Measurements from ENCODE around the gene EPHA8.

Gene EPHA8

GRCh38 chr1:22618056-22618455 lies 54.8 kb downstream of the EPHA8 start:
- TF ChIP-seq GATA2 (IDR thresholded peaks at IDR 0.05; ENCODE audit: low read depth, low read length) = no peak
- TF ChIP-seq GATA3 (IDR thresholded peaks at IDR 0.05; ENCODE audit: low read depth, low read length) = no peak

GRCh38 chr1:22619252-22619651 lies 56.0 kb downstream of the EPHA8 start:
- TF ChIP-seq GATA2 (IDR thresholded peaks at IDR 0.05; ENCODE audit: low read depth, low read length) = no peak
- no peak for TF ChIP-seq GATA3 (IDR thresholded peaks at IDR 0.05; ENCODE audit: low read depth, low read length)

- TF ChIP-seq GATA3 (IDR thresholded peaks at IDR 0.05; ENCODE audit: low read depth, low read length) = no peak
- no peak for TF ChIP-seq GATA2 (IDR thresholded peaks at IDR 0.05; ENCODE audit: low read depth, low read length)
Observed at GRCh38 chr1:22619798-22620197, 56.5 kb downstream of the EPHA8 start.

GRCh38 chr1:22621761-22622160 lies 58.5 kb downstream of the EPHA8 start:
- TF ChIP-seq GATA3 (IDR thresholded peaks at IDR 0.05; ENCODE audit: low read depth, low read length) = no peak
- TF ChIP-seq GATA2 (IDR thresholded peaks at IDR 0.05; ENCODE audit: low read depth, low read length) = no peak

GRCh38 chr1:22625262-22625925 lies 62.1 kb downstream of the EPHA8 start:
- no peak for TF ChIP-seq GATA3 (IDR thresholded peaks at IDR 0.05; ENCODE audit: low read depth, low read length)
- no peak for TF ChIP-seq GATA2 (IDR thresholded peaks at IDR 0.05; ENCODE audit: low read depth, low read length)

GRCh38 chr1:22626237-22627157 lies 63.2 kb downstream of the EPHA8 start:
- TF ChIP-seq GATA2 (IDR thresholded peaks at IDR 0.05; ENCODE audit: low read depth, low read length) = no peak
- no peak for TF ChIP-seq GATA3 (IDR thresholded peaks at IDR 0.05; ENCODE audit: low read depth, low read length)

GRCh38 chr1:22627331-22627730 lies 64.0 kb downstream of the EPHA8 start:
- TF ChIP-seq GATA2 (IDR thresholded peaks at IDR 0.05; ENCODE audit: low read depth, low read length) = no peak
- TF ChIP-seq GATA3 (IDR thresholded peaks at IDR 0.05; ENCODE audit: low read depth, low read length) = no peak

GRCh38 chr1:22628698-22629444 lies 65.6 kb downstream of the EPHA8 start:
- TF ChIP-seq GATA2 (IDR thresholded peaks at IDR 0.05; ENCODE audit: low read depth, low read length) (no peak), GATA3 (IDR thresholded peaks at IDR 0.05; ENCODE audit: low read depth, low read length) (no peak)

- no peak for TF ChIP-seq GATA2 (IDR thresholded peaks at IDR 0.05; ENCODE audit: low read depth, low read length)
- no peak for TF ChIP-seq GATA3 (IDR thresholded peaks at IDR 0.05; ENCODE audit: low read depth, low read length)
Observed at GRCh38 chr1:22629886-22630285, 66.6 kb downstream of the EPHA8 start.

- no peak for TF ChIP-seq GATA2 (IDR thresholded peaks at IDR 0.05; ENCODE audit: low read depth, low read length)
- TF ChIP-seq GATA3 (IDR thresholded peaks at IDR 0.05; ENCODE audit: low read depth, low read length) = no peak
Observed at GRCh38 chr1:22633697-22634463, 70.6 kb downstream of the EPHA8 start.

- TF ChIP-seq GATA2 (IDR thresholded peaks at IDR 0.05; ENCODE audit: low read depth, low read length) = no peak
- TF ChIP-seq GATA3 (IDR thresholded peaks at IDR 0.05; ENCODE audit: low read depth, low read length) = no peak
Observed at GRCh38 chr1:22635436-22635835, 72.1 kb downstream of the EPHA8 start.

- TF ChIP-seq GATA3 (IDR thresholded peaks at IDR 0.05; ENCODE audit: low read depth, low read length) (no peak), GATA2 (IDR thresholded peaks at IDR 0.05; ENCODE audit: low read depth, low read length) (no peak)
Observed at GRCh38 chr1:22636353-22636752, 73.1 kb downstream of the EPHA8 start, which contains the start of gene C1QA. Gene C1QA (plus strand): TSS chr1:22636628. CDS start chr1:22637617, 989 bp downstream.

GRCh38 chr1:22636927-22637326 lies 73.6 kb downstream of the EPHA8 start:
- TF ChIP-seq GATA2 (IDR thresholded peaks at IDR 0.05; ENCODE audit: low read depth, low read length) (no peak), GATA3 (IDR thresholded peaks at IDR 0.05; ENCODE audit: low read depth, low read length) (no peak)
